GM12874 (cell line): ENCODE measurements around the gene TMPRSS11E.

Source experiments
- TF ChIP-seq, protein P1 (sequence below): IDR thresholded peaks from 2 replicates; pipeline ENCODE4 v1.5.1; 2011; ENCODE audit warnings: low read depth, mild to moderate bottlenecking, control low read depth, low read length, moderate library complexity; ENCODE audit not compliant: insufficient read depth

TMPRSS11E gene, protein sequence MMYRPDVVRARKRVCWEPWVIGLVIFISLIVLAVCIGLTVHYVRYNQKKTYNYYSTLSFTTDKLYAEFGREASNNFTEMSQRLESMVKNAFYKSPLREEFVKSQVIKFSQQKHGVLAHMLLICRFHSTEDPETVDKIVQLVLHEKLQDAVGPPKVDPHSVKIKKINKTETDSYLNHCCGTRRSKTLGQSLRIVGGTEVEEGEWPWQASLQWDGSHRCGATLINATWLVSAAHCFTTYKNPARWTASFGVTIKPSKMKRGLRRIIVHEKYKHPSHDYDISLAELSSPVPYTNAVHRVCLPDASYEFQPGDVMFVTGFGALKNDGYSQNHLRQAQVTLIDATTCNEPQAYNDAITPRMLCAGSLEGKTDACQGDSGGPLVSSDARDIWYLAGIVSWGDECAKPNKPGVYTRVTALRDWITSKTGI

DNA sequence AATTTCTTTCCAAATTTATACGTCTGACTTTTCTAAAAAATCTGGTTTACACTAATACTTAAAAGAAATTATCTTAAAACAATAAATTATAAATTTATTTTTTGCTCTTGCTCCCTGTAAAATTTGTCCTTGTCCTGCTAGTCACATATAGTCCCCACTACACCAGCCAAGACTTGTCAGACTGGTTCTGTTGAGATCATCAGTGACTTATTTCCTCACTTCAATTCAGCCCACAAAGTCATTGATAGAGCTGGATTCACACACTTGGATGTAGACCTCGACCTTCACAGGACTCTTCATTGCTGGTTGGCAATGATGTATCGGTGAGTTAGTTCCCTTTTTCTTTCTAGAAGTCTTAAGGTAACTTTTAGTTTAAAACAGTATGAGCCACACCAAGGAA lies at the start of gene TMPRSS11E:
Gene TMPRSS11E (plus strand): TSS at position 263 of the 400 bp plus-strand sequence. CDS start 50 bp downstream, at position 313.
- TF ChIP-seq, protein P1, sequence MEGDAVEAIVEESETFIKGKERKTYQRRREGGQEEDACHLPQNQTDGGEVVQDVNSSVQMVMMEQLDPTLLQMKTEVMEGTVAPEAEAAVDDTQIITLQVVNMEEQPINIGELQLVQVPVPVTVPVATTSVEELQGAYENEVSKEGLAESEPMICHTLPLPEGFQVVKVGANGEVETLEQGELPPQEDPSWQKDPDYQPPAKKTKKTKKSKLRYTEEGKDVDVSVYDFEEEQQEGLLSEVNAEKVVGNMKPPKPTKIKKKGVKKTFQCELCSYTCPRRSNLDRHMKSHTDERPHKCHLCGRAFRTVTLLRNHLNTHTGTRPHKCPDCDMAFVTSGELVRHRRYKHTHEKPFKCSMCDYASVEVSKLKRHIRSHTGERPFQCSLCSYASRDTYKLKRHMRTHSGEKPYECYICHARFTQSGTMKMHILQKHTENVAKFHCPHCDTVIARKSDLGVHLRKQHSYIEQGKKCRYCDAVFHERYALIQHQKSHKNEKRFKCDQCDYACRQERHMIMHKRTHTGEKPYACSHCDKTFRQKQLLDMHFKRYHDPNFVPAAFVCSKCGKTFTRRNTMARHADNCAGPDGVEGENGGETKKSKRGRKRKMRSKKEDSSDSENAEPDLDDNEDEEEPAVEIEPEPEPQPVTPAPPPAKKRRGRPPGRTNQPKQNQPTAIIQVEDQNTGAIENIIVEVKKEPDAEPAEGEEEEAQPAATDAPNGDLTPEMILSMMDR = no peak

DNA sequence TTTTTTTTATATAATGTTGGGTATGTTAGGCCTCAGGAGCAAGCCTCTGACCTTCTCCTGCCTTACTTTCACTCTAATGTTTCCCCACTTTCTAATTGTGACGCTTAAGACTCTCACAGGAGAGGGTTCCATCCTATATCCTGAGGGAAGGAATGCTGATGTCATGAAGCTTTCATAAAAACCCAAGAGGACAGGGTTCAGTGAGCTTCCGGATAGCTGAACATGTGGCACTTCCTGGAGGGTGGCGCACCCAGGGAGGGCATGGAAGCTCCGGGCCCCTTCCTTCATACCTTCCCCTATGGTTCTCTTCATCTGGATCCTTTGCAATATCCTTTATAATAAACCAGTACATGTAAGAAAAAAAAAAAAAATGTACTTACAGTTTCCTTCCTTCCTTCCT lies 48.0 kb upstream of the TMPRSS11E start:
- TF ChIP-seq, protein P1 = no peak

DNA sequence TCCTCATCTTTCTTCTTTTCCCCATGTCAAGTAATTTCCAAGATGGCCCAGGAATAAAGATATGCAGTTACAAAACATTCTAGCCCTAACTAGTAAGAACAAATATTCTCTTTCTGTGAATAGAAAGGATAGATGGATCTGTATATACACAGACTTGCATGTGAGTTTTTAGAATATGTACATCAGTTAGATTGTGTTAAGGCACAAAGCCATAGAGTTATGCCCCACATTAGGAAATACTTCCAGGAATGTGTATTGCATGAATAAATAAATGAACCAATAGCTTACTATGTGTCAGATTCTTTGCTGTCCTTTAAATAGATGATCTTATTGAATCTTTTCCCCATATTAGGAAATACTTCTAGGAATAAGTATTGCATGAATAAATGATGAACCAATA lies 46.0 kb upstream of the TMPRSS11E start:
- TF ChIP-seq, protein P1 = no peak

DNA sequence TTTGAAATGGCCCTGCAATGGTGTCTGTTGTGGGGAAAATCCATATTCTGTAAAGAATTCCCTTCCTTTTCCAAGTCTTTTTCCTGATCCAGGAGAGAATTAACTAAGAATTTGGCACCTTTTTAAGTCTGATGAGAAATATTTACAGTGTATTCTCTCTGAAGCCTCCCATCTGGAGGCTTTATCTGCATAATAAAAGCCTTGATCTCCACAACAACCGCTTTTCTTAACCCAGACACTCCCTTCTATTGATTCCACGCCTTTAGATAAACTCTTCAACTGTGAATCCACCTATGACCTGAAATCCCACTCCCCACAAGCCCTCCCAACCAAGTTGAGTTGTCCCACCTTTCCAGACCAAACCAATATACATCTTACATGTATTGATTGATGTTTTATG lies 43.1 kb upstream of the TMPRSS11E start:
- TF ChIP-seq, protein P1 = no peak

DNA sequence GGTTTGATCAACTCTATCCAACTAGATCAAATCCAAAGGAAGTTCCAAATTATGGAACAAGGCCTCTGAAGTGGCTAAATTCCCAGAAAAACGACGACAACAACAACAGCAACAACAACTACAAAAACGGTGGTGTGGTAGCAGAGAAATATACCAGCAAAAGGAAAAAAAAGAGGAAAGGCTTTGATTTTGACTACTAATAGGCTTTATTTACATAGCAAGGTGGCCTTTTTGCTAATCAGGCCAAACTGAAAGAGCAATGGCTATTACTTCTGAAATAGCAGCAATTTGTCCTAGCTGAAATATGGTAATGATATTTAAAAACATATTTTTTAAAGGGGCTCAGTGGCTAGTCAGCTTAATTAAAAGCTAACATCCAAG lies 40.8 kb upstream of the TMPRSS11E start:
- TF ChIP-seq, protein P1 = no peak

DNA sequence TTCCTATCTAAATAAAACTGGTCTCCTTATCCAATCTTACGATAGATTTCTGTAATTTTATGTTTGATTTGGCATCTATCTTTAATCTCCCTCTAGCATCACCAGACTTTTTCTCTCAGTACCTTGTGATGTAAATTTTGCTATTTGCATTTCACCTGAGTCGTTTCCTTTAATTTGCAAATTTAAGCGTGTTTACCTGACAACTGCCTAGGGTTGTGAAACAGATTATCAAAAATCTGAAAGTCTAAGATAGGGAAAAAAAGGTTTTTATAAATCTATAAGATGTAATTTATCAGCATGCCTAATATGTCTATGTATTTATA lies 39.4 kb upstream of the TMPRSS11E start:
- TF ChIP-seq, protein P1 = no peak

DNA sequence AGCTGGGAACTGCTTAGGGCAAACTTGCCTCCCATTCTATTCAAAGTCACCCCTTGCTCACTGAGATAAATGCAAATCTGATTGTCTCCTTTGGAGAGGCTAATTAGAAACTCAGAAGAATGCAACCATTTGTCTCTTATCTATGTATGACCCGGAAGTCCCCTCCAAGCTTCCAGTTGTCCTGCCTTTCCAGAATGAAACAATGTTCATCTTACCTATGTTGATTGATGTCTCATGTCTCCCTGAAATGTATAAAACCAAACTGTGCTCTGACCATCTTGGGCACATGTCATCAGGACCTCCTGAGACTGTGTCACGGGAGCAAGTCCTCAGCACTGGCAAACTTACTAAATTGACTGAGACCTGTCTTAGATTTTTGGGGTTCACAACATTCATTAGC lies 37.1 kb upstream of the TMPRSS11E start:
- TF ChIP-seq, protein P1 = no peak
